IMR-90 (cell line): ENCODE data around the gene CD164L2. TPM values are rescaled to one million over a fixed set of nuclear protein-coding genes. Genes with fewer than 3 reads are reported as not detected.

Experiments used
- ATAC-seq: fragments of 200-7000 bp; cut with Tn5 transposase; 2 replicates; pipeline ENCODE4 v1.9.1; 2020; ENCODE audit warnings: low read depth, mild to moderate bottlenecking, moderate library complexity
- BruUV-seq: library from RNA; stranded (reverse); fragments of 400-500 nt; replicated peaks from 2 replicates; lab custom pipeline; 2021; lab: Mats Ljungman, UMichigan
- CTCF ChIA-PET: fragments of 300-600 bp; formaldehyde crosslinking; extraction: SDS; loops from one replicate; lab custom pipeline; 2021; ENCODE audit warnings: antibody characterized with exemption; lab: Yijun Ruan, JAX
- POLR2A ChIA-PET: fragments of 300-600 bp; sonication (Branson Sonifier 250); formaldehyde crosslinking; loops from one replicate; lab custom pipeline; 2022; ENCODE audit warnings: antibody characterized with exemption; ENCODE audit not compliant: unreplicated experiment; lab: Charles Lee
- DNase-seq: peaks from one replicate; pipeline ENCODE4 v3.0.0; 2013
- H2AFZ ChIP-seq: replicated peaks from 2 replicates; pipeline ENCODE3; 2013; ENCODE audit warnings: low read length, mild to moderate bottlenecking; ENCODE audit not compliant: poor library complexity
- H2AK5ac ChIP-seq: 2 replicates; pipeline ENCODE4 v1.6.1; 2013; ENCODE audit warnings: low read depth, low read length, inconsistent platforms
- H2AK9ac ChIP-seq: replicated peaks from 2 replicates; pipeline ENCODE3; 2013; ENCODE audit warnings: mild to moderate bottlenecking, low read depth, low read length, moderate library complexity; ENCODE audit not compliant: poor library complexity
- H2BK120ac ChIP-seq: 2 replicates; pipeline ENCODE4 v1.6.1; 2013; ENCODE audit warnings: low read depth, low read length, inconsistent platforms
- H2BK15ac ChIP-seq: 3 replicates; pipeline ENCODE4 v1.6.1; 2013; ENCODE audit warnings: low read depth, low read length, inconsistent platforms
- H2BK20ac ChIP-seq: 2 replicates; pipeline ENCODE4 v1.6.1; 2013; ENCODE audit warnings: low read depth, mild to moderate bottlenecking, inconsistent platforms, low read length, moderate library complexity
- H2BK5ac ChIP-seq: 2 replicates; pipeline ENCODE4 v1.6.1; 2013; ENCODE audit warnings: mild to moderate bottlenecking, low read depth, low read length, inconsistent platforms; ENCODE audit not compliant: poor library complexity, severe bottlenecking
- H3K14ac ChIP-seq: replicated peaks from 2 replicates; pipeline ENCODE4 v1.6.1; 2013; ENCODE audit warnings: low read depth, low read length, inconsistent platforms
- H3K18ac ChIP-seq: 2 replicates; pipeline ENCODE4 v1.6.1; 2013; ENCODE audit warnings: low read depth, low read length, control low read depth
- H3K23ac ChIP-seq: 2 replicates; pipeline ENCODE4 v1.6.1; 2013; ENCODE audit warnings: low read depth, low read length, inconsistent platforms
- H3K27ac ChIP-seq: 2 replicates; pipeline ENCODE4 v1.5.1; 2013; ENCODE audit warnings: mild to moderate bottlenecking, control low read depth, low read length; ENCODE audit not compliant: insufficient read depth
- H3K27me3 ChIP-seq: 2 replicates; pipeline ENCODE4 v1.6.1; 2013; ENCODE audit warnings: low read length; ENCODE audit not compliant: control insufficient read depth, insufficient read depth
- H3K36me3 ChIP-seq: 2 replicates; pipeline ENCODE4 v1.6.1; 2013; ENCODE audit warnings: low read length, mixed read lengths; ENCODE audit not compliant: control insufficient read depth, insufficient read depth
- H3K4ac ChIP-seq: 2 replicates; pipeline ENCODE4 v1.6.1; 2013; ENCODE audit warnings: low read depth, low read length, inconsistent platforms
- H3K4me1 ChIP-seq: 2 replicates; pipeline ENCODE4 v1.6.1; 2013; ENCODE audit warnings: low read length, mixed read lengths; ENCODE audit not compliant: control insufficient read depth, insufficient read depth
- H3K4me2 ChIP-seq: 2 replicates; pipeline ENCODE4 v1.6.1; 2013; ENCODE audit warnings: low read depth, mild to moderate bottlenecking, control low read depth, low read length, moderate library complexity
- H3K4me3 ChIP-seq: 2 replicates; pipeline ENCODE4 v1.5.1; 2013; ENCODE audit warnings: low read depth, mild to moderate bottlenecking, control low read depth, low read length, moderate library complexity; ENCODE audit not compliant: insufficient read depth
- H3K56ac ChIP-seq: 2 replicates; pipeline ENCODE4 v1.6.1; 2013; ENCODE audit warnings: low read length, inconsistent platforms; ENCODE audit not compliant: insufficient read depth; ENCODE audit errors: extremely low read depth
- H3K79me1 ChIP-seq, 2 experiments: 2 replicates each; pipeline ENCODE4 v1.6.1; 2013; ENCODE audit warnings: low read length in 2 of 2, inconsistent platforms in 1 of 2, low read depth in 1 of 2
- H3K9ac ChIP-seq: 2 replicates; pipeline ENCODE4 v1.6.1; 2013; ENCODE audit warnings: low read depth, low read length, control low read depth
- H3K9me1 ChIP-seq: 2 replicates; pipeline ENCODE4 v1.6.1; 2013; ENCODE audit warnings: low read length, inconsistent platforms; ENCODE audit not compliant: insufficient read depth
- H3K9me3 ChIP-seq: 2 replicates; pipeline ENCODE4 v1.6.1; 2013; ENCODE audit warnings: low read length; ENCODE audit not compliant: control insufficient read depth, insufficient read depth
- H4K20me1 ChIP-seq: 2 replicates; pipeline ENCODE4 v1.6.1; 2013; ENCODE audit warnings: low read length, inconsistent platforms; ENCODE audit not compliant: insufficient read depth
- H4K5ac ChIP-seq: 2 replicates; pipeline ENCODE4 v1.6.1; 2013; ENCODE audit warnings: mild to moderate bottlenecking, low read depth, low read length, control low read depth
- H4K8ac ChIP-seq, 2 experiments: 2 replicates each; pipeline ENCODE4 v1.6.1; 2013; ENCODE audit warnings: low read depth in 2 of 2, low read length in 2 of 2, control low read depth in 1 of 2, inconsistent platforms in 1 of 2
- H4K91ac ChIP-seq: 2 replicates; pipeline ENCODE4 v1.6.1; 2013; ENCODE audit warnings: low read depth, low read length, inconsistent platforms; ENCODE audit not compliant: insufficient read depth
- BHLHE40 ChIP-seq: fragments of 150-350 bp; IDR thresholded peaks from 2 replicates; pipeline ENCODE4 v1.6.1; 2016; ENCODE audit warnings: mild to moderate bottlenecking, low read depth, low read length
- MAZ ChIP-seq: IDR thresholded peaks from 2 replicates; pipeline ENCODE4 v1.6.1; 2012; ENCODE audit warnings: low read depth, mild to moderate bottlenecking, low read length, improper control_type of control experiment, moderate library complexity, borderline replicate concordance
- MXI1 ChIP-seq: IDR thresholded peaks from 2 replicates; pipeline ENCODE4 v1.6.1; 2012; ENCODE audit warnings: low read depth, mild to moderate bottlenecking, low read length, moderate library complexity, borderline replicate concordance
- NFE2L2 ChIP-seq: fragments of 150-350 bp; IDR thresholded peaks from 2 replicates; pipeline ENCODE4 v1.6.1; 2016; ENCODE audit warnings: low read depth, mild to moderate bottlenecking, low read length
- POLR2A ChIP-seq: IDR thresholded peaks from 2 replicates; pipeline ENCODE4 v1.6.1; 2012; ENCODE audit warnings: mild to moderate bottlenecking, low read depth, low read length
- RAD21 ChIP-seq: IDR thresholded peaks from 2 replicates; pipeline ENCODE4 v1.6.1; 2012; ENCODE audit warnings: low read length, improper control_type of control experiment
- RFX5 ChIP-seq: IDR thresholded peaks from 2 replicates; pipeline ENCODE4 v1.8.0; 2012; ENCODE audit warnings: low read depth, mild to moderate bottlenecking, low read length, moderate library complexity
- WGBS, 2 experiments: methylation state at CpG; one replicate each; pipeline versions ENCODE4 v1.1.5 to v1.1.7; 2013; ENCODE audit warnings: missing lambda C conversion rate in 2 of 2; ENCODE audit not compliant: insufficient read length in 1 of 2; ENCODE audit errors: extremely low coverage in 2 of 2; 5-methylcytosine and 5-hydroxymethylcytosine counted together
- dilution Hi-C: fragments of 300-500 bp; cut with HindIII; formaldehyde crosslinking; loops from one replicate; pipeline ENCODE4 v1.14.3; 2018; ENCODE audit warnings: low sequenced_read_pairs; ENCODE audit not compliant: unreplicated experiment
- in situ Hi-C: fragments of 300-500 bp; cut with MboI; formaldehyde crosslinking; loops from 3 replicates; pipeline ENCODE4 v1.14.3; 2019; ENCODE audit warnings: low sequenced_read_pairs, inconsistent platforms, mixed read lengths
- intact Hi-C: fragments of 100-400 bp; cut with micrococcal nuclease; formaldehyde crosslinking; loops from 2 replicates; pipeline ENCODE4 v1.10.0; 2022
- polyA plus RNA-seq, 3 experiments: library from polyadenylated mRNA; depleted of rRNA; stranded (reverse); fragments of >200 nt; gene quantifications; 2 replicates each; pipeline ENCODE4 v1.2.3, GENCODE V29; 2012; ENCODE audit warnings: low replicate concordance in 1 of 3
- total RNA-seq: library from RNA; depleted of rRNA; stranded (reverse); fragments of >200 nt; gene quantifications from 2 replicates; pipeline ENCODE4 v1.2.3, GENCODE V29; 2012
- TF ChIP-seq, protein P1 (sequence below): fragments of 150-350 bp; IDR thresholded peaks from 2 replicates; pipeline ENCODE4 v1.6.1; 2017; ENCODE audit warnings: mild to moderate bottlenecking, antibody characterized with exemption, low read length, low read depth
- TF ChIP-seq, protein P2 (sequence below): conservative IDR thresholded peaks from 2 replicates; pipeline ENCODE4 v1.5.1; 2012; ENCODE audit warnings: mild to moderate bottlenecking, low read depth, low read length, improper control_type of control experiment
- TF ChIP-seq, protein P3 (sequence below): fragments of 150-350 bp; IDR thresholded peaks from 2 replicates; pipeline ENCODE4 v1.6.1; 2016; ENCODE audit warnings: low read depth, mild to moderate bottlenecking, low read length, moderate library complexity, borderline replicate concordance

CD164L2 gene
- total and polyA plus RNA-seq, 2 of the 4 experiments (the other 2 are of a cell fraction) = not detected

DNA sequence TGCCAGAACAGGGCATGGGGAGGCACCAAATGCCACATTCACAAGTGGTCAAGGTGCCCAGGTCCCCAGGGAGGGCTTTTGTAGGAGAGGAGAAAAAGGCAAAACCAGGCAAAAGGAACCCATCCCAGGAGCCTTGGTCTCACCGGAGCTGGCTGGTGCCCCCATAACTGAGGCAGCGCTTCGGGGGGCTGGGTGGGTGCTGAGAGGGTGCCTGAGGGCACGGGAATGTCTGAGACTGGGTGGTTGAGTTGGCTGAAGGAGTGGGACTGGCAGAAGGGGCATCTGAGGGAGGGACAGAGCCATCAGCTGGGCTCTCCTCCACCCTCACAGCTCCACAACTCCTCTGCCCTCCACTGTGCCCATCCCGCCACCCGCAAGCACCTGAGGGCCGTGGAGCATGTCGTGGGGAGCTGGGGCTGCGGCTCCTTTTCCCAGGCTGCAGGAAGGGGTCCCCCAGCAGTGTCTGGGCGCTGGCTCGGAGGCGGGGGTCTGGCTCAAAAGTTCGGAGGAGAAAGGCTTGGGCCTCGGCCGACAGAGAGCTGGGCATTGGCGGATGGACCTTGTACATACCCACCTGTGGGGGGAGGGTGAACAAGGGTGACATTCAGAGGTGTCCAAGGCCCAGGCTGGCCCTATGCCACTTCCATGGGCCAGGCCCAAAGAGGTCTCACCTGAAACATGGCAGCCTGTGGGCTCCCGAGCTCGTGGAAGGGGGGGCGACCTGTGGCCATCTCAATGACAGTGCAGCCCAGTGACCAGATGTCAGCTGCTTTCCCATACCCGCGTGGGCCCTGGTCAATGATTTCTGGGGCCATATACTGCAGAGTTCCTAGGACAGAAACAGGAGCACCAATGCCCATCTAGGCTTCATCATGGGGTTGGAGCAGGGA, 24.9 kb downstream of the CD164L2 start:
- intact Hi-C loops (no loop called here), in situ Hi-C loops (no loop called here), dilution Hi-C loops (no loop called here)
- no peak overlapping the region for H3K9ac ChIP-seq
- H4K5ac ChIP-seq = no peak overlapping the region
- H3K36me3 ChIP-seq = peaks cover 49% of the 10 kb centered on the region
- H3K27ac ChIP-seq = no peak overlapping the region
- H2BK20ac ChIP-seq = no peak overlapping the region
- H2BK120ac ChIP-seq = no peak overlapping the region
- ChIA-PET POLR2A (no interaction called here), CTCF (interaction anchor here (0.6 to 1.6 kb wide), 5 partner anchors 26 to 755 kb away, joined by 3 to 7 read pairs (median 6); no protein-coding TSS in a partner anchor)
- no peaks in the 10 kb centered on the region for H4K20me1 ChIP-seq
- no peaks in the 10 kb centered on the region for H3K79me1 ChIP-seq
- no peak overlapping the region for H3K14ac ChIP-seq
- H3K56ac ChIP-seq = no peak overlapping the region
- no TSS peak for BruUV-seq
- H3K9me3 ChIP-seq = no peaks in the 10 kb centered on the region
- no peaks in the 10 kb centered on the region for H3K4me1 ChIP-seq
- H4K8ac ChIP-seq = no peak overlapping the region
- H2AK9ac ChIP-seq = peak overlapping the region; percentile 55
- H3K4me3 ChIP-seq = no peak overlapping the region
- no peaks in the 10 kb centered on the region for H3K9me1 ChIP-seq
- no peak overlapping the region for H2AFZ ChIP-seq
- no peak for TF ChIP-seq POLR2A
- TF ChIP-seq, protein P1, sequence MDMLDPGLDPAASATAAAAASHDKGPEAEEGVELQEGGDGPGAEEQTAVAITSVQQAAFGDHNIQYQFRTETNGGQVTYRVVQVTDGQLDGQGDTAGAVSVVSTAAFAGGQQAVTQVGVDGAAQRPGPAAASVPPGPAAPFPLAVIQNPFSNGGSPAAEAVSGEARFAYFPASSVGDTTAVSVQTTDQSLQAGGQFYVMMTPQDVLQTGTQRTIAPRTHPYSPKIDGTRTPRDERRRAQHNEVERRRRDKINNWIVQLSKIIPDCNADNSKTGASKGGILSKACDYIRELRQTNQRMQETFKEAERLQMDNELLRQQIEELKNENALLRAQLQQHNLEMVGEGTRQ = no peak
- TF ChIP-seq NFE2L2 = no peak
- no peak for TF ChIP-seq RAD21
- TF ChIP-seq MAZ = no peak
- TF ChIP-seq, protein P2, sequence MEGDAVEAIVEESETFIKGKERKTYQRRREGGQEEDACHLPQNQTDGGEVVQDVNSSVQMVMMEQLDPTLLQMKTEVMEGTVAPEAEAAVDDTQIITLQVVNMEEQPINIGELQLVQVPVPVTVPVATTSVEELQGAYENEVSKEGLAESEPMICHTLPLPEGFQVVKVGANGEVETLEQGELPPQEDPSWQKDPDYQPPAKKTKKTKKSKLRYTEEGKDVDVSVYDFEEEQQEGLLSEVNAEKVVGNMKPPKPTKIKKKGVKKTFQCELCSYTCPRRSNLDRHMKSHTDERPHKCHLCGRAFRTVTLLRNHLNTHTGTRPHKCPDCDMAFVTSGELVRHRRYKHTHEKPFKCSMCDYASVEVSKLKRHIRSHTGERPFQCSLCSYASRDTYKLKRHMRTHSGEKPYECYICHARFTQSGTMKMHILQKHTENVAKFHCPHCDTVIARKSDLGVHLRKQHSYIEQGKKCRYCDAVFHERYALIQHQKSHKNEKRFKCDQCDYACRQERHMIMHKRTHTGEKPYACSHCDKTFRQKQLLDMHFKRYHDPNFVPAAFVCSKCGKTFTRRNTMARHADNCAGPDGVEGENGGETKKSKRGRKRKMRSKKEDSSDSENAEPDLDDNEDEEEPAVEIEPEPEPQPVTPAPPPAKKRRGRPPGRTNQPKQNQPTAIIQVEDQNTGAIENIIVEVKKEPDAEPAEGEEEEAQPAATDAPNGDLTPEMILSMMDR = no peak
- TF ChIP-seq BHLHE40 = no peak
- no peak for TF ChIP-seq MXI1
- TF ChIP-seq, protein P3, sequence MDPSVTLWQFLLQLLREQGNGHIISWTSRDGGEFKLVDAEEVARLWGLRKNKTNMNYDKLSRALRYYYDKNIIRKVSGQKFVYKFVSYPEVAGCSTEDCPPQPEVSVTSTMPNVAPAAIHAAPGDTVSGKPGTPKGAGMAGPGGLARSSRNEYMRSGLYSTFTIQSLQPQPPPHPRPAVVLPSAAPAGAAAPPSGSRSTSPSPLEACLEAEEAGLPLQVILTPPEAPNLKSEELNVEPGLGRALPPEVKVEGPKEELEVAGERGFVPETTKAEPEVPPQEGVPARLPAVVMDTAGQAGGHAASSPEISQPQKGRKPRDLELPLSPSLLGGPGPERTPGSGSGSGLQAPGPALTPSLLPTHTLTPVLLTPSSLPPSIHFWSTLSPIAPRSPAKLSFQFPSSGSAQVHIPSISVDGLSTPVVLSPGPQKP = no peak
- no peak for TF ChIP-seq RFX5
- WGBS, 2 experiments = 99% methylated on average over 10 of the region's 21 CpGs; no CpG with 5 or more reads in 1 of the 2 experiments
- H3K27me3 ChIP-seq = no peaks in the 10 kb centered on the region
- ATAC-seq = no peak
- no peak overlapping the region for H3K18ac ChIP-seq
- no peak overlapping the region for H3K4ac ChIP-seq
- no peak overlapping the region for H3K23ac ChIP-seq
- H2BK15ac ChIP-seq = no peak overlapping the region
- H4K91ac ChIP-seq = no peak overlapping the region
- no peak overlapping the region for H2AK5ac ChIP-seq
- no peak overlapping the region for H2BK5ac ChIP-seq
- DNase-seq = no peak
- no peak overlapping the region for H3K4me2 ChIP-seq
